ENCODE data around the gene CACNG7.

The CACNG7 gene

DNA sequence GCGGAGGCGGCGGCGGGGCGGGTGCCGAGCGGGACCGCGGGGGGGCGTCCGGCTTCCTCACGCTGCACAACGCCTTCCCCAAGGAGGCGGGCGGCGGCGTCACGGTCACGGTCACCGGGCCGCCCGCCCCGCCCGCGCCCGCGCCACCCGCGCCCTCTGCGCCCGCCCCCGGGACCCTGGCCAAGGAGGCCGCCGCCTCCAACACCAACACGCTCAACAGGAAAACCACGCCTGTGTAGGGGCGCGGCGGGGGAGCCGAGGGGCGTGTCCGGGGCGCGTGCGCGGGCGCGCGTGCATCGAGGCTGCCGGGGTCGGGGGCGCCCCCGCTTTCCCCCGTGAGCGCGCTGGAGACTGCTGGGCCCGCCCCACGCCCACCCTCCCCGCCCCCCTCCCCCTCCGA is 73.5 kb downstream of the CACNG7 start:
- no peak for DNase-seq (ENCODE audit: low read depth in 2 of 2)

DNA sequence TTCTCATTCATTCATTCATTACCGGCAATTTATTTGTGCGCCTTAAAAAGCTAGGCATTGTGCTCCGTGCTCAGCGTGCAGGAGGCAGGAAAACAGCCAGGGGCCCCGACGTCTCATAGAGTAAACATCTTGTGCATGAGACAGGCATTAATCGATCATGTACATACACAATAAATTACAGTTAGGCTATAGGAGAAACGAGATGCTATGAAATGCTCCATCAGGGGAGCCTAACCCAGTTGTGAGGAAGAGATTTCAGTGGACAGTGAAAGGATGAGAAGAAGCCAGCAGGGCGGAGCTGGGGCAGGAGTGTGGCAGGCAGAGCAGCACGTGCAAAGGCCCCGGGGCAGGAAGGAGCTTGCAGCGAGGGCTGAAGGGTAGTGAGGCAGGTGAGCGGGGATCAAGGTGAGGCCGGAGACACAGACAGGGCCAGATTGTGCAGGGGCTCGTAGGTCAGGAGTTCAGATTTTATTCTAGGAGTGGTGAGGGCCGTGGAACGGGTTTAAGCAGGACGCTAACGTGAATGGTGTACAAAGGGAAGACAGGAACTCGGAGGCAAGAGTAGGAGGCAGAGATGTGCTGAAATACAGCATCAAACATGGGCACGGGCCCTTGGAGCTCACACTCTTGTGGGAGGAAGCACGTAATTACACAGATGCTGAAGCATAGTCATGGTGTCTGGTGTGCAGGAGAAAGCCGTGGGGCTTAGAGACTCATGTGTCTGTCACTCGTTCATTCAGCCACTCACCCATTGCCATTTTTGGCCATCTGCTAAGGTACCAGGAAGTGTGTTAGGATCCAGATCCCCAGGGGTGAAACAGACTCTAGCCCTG is 74.6 kb downstream of the CACNG7 start:
- DNase-seq (ENCODE audit: low read depth in 2 of 2), result no peak

DNA sequence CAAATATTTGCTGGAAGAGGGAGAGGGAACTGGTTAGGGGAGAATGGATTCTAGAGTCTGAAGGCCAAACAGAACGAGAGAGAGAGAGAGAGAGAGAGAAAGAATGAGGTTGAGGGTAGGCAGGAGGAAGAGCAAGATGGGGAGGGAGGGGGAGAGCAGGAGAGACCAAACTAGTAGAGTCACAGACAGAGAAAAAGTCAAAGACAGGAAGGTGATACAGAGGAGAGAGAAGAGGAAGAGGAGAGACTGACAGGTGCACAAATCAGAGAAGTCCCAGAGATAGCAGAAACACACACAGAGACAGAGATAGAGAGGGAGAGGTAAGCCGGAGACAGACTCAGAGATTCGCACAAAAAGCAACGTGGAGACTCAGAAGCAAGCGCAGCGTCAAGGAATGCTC is 76.8 kb downstream of the CACNG7 start:
- DNase-seq (ENCODE audit: low read depth in 2 of 2), result no peak

DNA sequence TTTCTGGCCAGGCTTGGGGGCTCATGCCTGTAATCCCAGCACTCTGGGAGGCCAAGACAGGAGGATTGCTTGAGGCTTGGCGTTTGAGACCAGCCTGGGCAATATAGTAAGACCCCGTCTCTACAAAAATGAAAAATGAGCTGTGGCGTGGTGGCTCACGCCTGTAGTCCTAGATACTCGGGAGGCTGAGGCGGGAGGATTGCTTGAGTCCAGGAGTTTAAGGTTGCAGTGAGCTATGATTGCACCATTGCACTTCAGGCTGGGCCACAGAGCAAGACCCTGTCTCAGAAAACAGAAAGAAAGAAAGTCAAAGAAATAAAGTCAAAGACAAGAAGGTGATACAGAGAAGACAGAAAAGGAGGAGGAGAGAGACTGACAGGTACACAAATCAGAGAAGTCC is 79.9 kb downstream of the CACNG7 start:
- no peak for DNase-seq (ENCODE audit: low read depth in 2 of 2)

DNA sequence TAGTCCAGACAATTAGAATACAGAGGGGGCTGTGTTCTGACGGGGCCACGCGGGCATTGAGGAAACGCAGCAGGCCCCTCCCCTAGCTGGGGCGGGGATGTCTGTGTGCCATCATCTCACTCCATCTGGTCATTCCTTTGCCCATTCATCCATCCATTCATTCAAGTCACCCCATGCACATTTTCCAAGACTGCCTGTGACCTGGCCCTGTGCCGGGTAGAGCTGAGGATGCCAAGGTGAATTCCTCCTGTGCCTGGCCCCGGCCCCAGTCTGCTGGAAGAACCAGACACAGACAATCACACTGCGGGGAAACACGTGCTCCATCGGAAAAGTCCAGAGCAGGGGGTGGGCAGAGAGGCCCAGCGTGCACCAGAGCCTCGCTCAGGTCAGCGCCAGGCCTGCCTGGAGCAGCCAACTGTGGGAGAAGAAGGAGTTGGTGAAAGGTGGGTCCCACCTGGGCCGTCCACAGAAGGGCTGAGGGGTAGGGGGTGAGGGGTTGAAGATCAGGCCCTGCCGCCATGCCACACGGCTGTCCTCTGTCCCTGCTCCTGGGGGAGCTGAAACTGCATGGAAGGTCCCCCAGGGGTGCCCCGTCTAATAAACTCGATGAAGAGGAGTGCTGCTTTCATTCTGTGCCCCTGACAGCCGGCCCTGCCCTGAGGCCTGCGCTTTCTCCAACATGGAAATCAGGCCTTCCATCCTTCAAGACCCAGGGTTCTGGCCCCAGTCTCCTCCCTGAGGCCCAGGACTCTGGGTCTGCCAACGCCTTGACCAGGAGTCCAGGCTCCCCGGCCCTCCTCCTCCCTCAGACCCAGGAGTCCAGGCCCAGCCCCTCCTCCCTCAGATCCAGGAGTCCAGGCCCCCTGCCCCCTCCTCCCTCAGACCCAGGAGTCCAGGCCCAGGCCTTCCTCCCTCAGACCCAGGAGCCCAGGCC is 80.8 kb downstream of the CACNG7 start:
- DNase-seq (ENCODE audit: low read depth in 2 of 2), result no peak

DNA sequence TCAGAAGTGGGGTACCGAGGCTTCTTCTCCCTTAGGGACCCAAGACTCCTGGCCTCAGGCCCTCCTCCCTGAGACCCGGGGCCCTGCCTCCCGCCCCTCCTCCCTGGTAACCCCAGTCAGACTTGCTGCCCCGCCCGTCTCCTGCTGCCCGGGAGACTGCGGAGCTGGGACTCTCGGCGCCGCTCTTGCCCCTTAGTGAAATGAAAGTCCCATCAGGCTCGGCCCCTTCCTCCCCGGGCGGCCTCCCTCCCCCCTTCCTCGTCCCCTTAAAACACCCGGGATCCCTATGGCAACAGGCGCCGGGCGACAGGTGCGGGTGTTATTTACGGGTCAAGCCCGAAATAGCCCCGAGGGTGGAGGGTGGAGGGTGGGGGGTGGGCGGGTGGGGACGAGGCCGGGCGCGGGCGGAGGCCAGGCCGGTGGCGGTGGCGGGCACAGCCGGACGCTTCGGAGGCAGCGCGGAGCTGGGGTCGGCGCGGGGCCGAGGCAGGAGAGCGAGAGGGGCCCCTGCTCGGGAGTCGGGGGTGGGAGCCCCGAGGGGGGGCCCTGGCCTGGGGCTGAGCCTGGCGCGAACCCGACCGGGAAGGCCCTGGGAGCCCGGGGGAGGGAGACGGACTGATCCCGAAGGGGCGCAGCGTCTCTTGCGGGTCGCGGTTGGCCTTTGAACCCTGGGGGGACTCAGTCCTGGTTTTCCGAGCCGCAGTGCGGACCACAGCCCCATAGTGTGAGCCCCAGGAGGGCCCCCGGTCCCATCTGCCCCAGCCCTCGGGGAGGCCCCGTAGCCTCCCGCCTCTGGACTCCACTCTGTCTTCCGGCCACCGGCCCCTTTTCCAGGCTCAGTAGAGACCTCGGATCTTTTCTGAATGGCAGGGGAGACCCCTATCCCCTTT is 82.4 kb downstream of the CACNG7 start, which contains the start of gene CACNG6:
TSS of gene CACNG6 (plus strand) at position 414 of the 890 bp plus-strand sequence. CDS start 1,241 bp downstream, outside the sequence.
- no peak for DNase-seq (ENCODE audit: low read depth in 2 of 2)

DNA sequence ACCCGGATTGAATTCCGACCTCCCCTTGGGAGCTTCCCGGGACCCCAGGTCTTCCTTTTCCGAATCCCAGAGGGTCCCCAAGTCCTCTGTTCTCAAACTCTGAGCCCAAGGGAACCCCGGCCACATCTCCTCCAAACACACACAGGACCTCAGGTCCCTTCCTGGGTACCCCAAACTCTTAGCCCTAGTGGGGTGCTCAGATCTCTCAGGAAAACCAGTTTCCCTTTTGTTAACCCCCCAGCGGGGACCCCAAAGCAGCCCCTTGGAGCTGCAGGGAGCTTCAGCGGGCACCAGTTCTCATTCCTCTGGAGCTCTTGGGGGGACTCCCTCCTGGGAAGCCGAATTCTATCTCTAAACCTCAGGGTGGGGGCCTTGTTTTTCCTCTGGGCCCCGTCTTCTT is 83.1 kb downstream of the CACNG7 start:
- no peak for DNase-seq (ENCODE audit: low read depth in 2 of 2)

DNA sequence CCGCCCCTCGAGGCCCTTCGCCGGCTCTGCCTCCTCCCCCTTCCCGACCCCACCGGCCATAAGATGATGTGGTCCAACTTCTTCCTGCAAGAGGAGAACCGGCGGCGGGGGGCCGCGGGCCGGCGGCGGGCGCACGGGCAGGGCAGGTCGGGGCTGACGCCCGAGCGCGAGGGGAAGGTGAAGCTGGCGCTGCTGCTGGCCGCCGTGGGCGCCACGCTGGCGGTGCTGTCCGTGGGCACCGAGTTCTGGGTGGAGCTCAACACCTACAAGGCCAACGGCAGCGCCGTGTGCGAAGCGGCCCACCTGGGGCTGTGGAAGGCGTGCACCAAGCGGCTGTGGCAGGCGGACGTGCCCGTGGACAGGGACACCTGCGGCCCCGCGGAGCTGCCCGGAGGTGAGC is 83.7 kb downstream of the CACNG7 start:
- DNase-seq (ENCODE audit: low read depth in 2 of 2), result no peak

DNA sequence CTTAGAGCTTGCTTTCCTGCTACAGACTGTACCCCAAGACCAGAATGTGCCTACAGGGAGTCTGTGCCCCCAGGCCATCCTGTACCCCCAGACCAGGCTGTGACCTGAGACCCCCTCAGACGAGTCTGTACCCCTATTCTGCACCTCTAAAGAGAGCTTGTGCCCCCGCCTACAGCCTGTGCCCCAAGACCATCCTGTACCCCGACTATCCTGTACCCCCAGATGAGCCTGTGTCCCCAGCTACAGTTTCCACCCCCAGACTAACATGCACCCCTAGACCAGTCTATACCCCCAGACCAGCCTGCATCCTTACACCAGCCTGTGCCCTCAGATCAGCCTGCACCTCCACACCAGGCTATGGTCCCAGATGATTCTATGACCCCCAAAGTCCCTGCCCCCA is 84.4 kb downstream of the CACNG7 start:
- no peak for DNase-seq (ENCODE audit: low read depth in 2 of 2)
